ENCODE data around the gene SLC30A3.
"Not testable (repeated sequence)": the region's sequence is repeated elsewhere in the genome, so short reads cannot be mapped to it uniquely, and the experiment has no call there.

The SLC30A3 gene

GRCh38 chr2:27282892-27283291 is 20.0 kb upstream of the SLC30A3 start:
- TF ChIP-seq ZFX (IDR thresholded peaks at IDR 0.05; ENCODE audit: borderline replicate concordance), result no peak
- TF ChIP-seq, protein P1, sequence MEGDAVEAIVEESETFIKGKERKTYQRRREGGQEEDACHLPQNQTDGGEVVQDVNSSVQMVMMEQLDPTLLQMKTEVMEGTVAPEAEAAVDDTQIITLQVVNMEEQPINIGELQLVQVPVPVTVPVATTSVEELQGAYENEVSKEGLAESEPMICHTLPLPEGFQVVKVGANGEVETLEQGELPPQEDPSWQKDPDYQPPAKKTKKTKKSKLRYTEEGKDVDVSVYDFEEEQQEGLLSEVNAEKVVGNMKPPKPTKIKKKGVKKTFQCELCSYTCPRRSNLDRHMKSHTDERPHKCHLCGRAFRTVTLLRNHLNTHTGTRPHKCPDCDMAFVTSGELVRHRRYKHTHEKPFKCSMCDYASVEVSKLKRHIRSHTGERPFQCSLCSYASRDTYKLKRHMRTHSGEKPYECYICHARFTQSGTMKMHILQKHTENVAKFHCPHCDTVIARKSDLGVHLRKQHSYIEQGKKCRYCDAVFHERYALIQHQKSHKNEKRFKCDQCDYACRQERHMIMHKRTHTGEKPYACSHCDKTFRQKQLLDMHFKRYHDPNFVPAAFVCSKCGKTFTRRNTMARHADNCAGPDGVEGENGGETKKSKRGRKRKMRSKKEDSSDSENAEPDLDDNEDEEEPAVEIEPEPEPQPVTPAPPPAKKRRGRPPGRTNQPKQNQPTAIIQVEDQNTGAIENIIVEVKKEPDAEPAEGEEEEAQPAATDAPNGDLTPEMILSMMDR (IDR thresholded peaks at IDR 0.05), result no peak
- H3K27ac ChIP-seq, result no peak overlapping the region

DNA sequence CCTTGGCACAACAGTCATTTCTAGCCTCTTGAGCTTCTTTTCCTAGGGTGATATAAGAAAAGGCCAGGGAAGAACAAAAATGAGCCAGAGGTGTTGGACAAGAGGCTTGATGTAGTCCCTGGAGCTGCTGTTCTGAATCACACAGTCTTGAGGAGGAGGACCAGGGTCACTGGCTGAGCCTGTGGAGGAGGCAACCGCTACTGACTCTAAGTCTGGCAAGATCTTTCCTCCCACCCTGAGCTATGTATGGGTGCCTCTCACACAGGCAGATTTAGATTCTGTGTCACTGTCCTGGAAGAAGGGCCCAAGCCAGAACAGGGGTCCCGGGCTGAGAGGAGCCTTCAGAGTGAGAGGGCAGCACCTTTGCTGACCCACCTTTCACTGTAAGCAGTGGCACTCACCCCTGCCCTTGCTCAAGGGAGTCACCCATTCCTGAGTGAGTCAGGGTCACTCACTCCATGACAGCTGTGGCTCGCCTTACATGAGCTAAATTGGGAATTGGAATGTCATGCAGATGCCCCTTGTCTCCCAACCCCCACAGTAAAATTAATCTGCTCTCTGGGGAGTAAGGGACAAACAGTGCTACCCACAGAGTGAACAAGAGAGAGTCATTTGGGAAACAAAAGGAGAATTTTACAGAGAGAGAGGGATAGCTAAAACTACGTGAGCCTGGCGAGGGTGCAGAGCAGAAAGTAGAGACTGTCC is 19.2 kb upstream of the SLC30A3 start, which contains the start of gene TRIM54:
Gene TRIM54, plus strand, starts transcription at position 575 of the 705 bp plus-strand sequence. CDS start 303 bp downstream, outside the sequence.
- no peak within 1 kb of the TSS for H3K27ac ChIP-seq

DNA sequence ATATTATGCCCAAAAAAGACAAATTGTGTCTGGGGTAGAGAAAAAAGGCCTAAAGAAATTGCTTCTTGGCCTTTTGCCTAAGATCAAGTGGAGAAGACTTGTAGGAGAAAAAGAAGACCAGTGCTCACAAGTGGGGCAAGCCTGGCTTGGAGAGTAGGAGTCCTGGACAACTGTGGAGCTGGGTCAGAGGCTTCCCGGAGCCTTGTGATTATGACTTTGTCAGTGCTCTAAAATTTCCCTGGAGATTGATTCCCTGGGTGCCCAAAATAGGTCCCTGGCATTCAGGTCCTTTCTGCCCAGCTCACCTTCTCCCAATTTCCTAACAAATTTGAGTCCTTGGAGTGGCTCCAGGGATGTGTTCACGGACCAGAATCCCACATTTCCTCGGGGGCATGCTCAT is 18.6 kb upstream of the SLC30A3 start:
- TF ChIP-seq, protein P1 (IDR thresholded peaks at IDR 0.05), result no peak
- TF ChIP-seq ZFX (IDR thresholded peaks at IDR 0.05; ENCODE audit: borderline replicate concordance), result no peak
- no peak overlapping the region for H3K27ac ChIP-seq

More for the DNA sequence above, 19.2 kb upstream of the SLC30A3 start, which contains the start of gene TRIM54:
- no peak for TF ChIP-seq ZFX (IDR thresholded peaks at IDR 0.05; ENCODE audit: borderline replicate concordance)
- TF ChIP-seq, protein P1 (IDR thresholded peaks at IDR 0.05), result no peak

- no peak overlapping the region for H3K27ac ChIP-seq
- no peak for TF ChIP-seq ZFX (IDR thresholded peaks at IDR 0.05; ENCODE audit: borderline replicate concordance)
- TF ChIP-seq, protein P1 (IDR thresholded peaks at IDR 0.05), result no peak
These were observed 18.0 kb upstream of the SLC30A3 start for GRCh38 chr2:27280826-27281225.

DNA sequence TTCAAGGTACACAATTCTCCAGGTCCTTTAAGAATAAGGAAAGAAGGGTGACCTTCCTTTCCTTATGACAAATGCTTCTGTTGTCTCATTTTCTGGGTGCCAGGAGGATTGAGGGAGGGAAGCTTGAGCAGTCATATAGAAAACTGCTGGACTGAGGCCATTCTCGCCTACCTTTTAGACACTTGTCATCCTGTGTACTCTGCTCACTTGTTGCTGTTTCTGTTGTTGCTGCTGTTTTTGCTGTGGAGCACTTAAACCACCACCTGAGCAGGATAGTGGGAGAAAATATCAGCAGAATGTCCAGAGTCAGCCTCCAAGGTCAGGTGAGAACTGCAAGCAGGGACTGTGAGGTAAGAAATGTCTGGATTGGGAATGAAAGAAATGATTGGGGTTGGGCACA is 15.2 kb upstream of the SLC30A3 start:
- TF ChIP-seq, protein P1 (IDR thresholded peaks at IDR 0.05), result no peak
- TF ChIP-seq ZFX (IDR thresholded peaks at IDR 0.05; ENCODE audit: borderline replicate concordance), result no peak
- H3K27ac ChIP-seq, result no peak overlapping the region

- no peak within 1 kb of the TSS for H3K27ac ChIP-seq
- TF ChIP-seq, protein P1 (IDR thresholded peaks at IDR 0.05), result no peak
- TF ChIP-seq ZFX (IDR thresholded peaks at IDR 0.05; ENCODE audit: borderline replicate concordance), result no peak
These were observed 12.6 kb upstream of the SLC30A3 start, which contains the start of gene DNAJC5G for GRCh38 chr2:27275211-27276150. TSS of gene DNAJC5G (plus strand) at chr2:27275433. CDS start at chr2:27276729, 1,296 bp downstream.

DNA sequence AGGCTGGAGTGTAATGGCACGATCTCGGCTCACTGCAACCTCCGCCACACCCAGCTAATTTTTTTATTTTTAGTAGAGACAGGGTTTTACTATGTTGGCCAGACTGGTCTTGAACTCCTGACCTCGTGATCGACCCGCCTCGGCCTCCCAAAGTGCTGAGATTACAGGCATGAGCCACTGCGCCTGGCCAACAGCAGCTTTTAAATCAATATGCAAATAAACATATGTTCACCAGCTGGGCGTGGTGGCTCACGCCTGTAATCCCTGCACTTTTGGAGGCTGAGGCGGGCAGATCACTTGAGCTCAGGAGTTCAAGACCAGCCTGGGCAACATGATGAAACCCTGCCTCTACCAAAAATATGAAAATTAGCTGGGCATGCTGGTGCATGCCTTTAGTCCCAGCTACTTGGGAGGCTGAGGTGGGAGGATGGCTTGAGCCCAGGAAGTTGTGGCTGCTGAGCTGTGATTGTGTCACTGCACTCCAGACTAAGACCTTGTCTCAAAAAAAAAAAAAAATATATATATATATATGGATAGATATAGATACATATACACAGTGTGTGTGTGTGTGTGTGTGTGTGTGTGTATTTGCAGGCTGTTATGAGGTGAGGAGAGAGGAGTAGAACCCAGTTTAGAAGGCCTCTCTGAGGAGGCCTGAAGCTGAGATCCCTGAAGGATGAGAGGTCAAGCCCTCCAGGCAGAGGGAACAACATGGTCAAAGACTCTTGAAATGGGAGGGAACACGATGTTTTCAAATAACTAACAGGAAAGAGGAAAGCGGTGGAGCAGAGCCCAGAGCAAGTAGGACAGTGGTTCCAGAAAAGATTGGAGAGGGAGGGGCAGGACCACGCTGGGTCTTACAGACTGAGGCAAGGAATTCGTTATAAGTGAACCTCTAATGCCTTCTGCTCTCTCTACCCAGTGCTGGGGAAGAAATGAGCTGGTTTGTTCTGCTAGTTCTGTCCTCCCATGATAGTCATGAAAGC is 10.0 kb upstream of the SLC30A3 start:
- not testable (repeated sequence) for H3K27ac ChIP-seq
